Stimulated activated CD8-positive, alpha-beta memory T cell treated with anti-CD3 and anti-CD28 coated beads, Interleukin-7, amount 100 ng/mL, for 4 hours (primary cell): ENCODE measurements around the gene SMARCD1.
A peak's percentile ranks its signal among the peaks of the same experiment; 100 is the strongest.
"Not testable (repeated sequence)": the region's sequence is repeated elsewhere in the genome, so short reads cannot be mapped to it uniquely, and the experiment has no call there.

ENCODE experiments used
- DNase-seq, 2 donors: peaks; one replicate each; pipeline ENCODE4 v3.0.0-alpha.2; 2020; ENCODE audit warnings: low read depth in 2 of 2

SMARCD1 gene

GRCh38 chr12:50077099-50077498 lies 8.0 kb upstream of the SMARCD1 start:
- no peak for DNase-seq

GRCh38 chr12:50078281-50078680 lies 6.9 kb upstream of the SMARCD1 start:
- DNase-seq = no peak

GRCh38 chr12:50079771-50080170 lies 5.4 kb upstream of the SMARCD1 start:
- DNase-seq = no peak

GRCh38 chr12:50081096-50081808 lies 3.9 kb upstream of the SMARCD1 start:
- DNase-seq = no peak

GRCh38 chr12:50082644-50083043 lies 2.5 kb upstream of the SMARCD1 start:
- no peak for DNase-seq

- DNase-seq = no peak
These were observed 1.8 kb upstream of the SMARCD1 start for GRCh38 chr12:50083301-50083700.

- not testable (repeated sequence) for DNase-seq
These were observed 750 bp upstream of the SMARCD1 start for GRCh38 chr12:50084409-50084774.

GRCh38 chr12:50085615-50086072 lies 502 bp downstream of the SMARCD1 start:
- no peak for DNase-seq

DNA sequence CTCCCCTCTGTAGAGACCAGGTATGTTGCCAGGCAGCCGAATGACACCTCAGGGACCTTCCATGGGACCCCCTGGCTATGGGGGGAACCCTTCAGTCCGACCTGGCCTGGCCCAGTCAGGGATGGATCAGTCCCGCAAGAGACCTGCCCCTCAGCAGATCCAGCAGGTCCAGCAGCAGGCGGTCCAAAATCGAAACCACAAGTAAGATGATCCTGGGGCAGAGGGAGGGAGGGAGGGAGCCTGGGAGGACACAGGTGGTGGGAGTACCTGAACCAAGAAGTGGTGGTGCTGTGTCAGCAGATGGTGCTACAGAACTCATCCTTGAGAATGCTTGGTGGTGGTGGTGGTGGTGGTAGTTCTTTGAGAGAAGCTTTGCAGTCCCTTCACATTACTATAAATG lies 1.0 kb downstream of the SMARCD1 start:
- no peak for DNase-seq

DNA sequence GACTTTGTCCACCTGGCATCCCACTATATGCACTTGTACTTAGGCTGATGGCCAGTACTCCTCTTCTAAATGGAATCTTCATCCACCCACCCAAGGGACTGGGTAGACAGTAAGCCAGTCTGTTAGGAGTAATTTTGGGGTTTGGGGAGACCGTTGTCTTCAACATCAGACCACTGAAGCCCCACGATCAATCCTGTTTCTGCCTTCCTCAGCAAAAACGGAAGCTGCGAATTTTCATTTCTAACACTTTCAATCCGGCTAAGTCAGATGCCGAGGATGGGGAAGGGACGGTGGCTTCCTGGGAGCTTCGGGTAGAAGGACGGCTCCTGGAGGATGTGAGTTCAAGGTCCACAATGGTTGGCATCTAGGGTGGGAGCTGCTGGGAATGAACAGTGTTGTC lies 2.0 kb downstream of the SMARCD1 start:
- DNase-seq = no peak

DNA sequence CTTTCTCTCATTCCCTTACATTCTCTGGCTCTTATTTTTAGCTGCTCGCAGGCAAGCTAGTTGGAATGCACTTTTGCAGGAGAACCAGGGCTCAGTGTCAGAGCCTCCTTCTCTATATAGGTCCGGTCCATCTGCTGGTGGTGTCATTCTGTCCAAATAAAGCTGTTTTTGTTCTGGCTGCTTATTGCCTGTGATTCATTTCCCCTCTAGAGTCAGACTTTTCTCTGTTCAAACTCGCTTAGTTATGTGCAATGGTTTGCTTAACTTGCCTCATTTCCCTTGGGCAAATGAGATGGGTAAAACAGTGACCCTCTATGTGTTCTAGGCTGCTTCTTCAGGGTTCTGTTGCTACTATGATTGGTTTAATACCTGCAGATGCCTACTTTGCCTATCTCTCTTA lies 2.9 kb downstream of the SMARCD1 start:
- DNase-seq = no peak

DNA sequence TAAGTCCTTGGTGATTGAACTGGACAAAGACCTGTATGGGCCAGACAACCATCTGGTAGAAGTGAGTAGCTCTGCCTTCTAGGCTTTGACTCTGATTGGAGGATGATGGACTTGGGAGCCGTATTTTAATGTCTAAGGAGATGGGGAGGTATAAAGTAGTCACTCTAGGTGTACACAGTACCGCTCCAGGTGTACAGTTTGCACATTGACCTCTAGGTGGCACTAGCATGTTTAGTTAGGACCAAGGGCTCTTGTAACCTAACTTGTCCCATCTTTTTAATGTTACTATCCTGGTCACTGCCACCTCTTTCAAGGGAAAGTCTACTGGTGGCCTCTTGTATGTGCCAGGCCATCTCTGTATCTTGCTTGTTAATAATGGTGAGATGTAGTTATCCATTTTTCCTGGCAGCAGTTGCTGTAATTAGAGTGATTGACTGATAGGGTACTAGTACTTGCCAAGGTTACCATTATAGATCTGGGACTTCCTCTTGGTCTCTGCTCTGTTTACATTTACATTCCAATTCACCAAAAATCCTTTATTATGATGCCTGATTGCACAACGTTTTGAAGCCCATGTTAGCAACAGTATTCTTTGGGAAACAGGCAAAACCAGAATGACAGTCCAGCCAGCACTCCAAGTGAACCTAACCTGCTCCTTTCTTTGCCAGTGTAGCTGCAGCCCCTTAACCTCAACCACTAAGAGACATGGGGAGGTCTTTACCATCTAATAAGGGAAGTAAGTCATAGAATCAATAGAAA lies 3.6 kb downstream of the SMARCD1 start:
- DNase-seq = peak; percentile 20 to 39

GRCh38 chr12:50089730-50090129 lies 4.6 kb downstream of the SMARCD1 start:
- no peak for DNase-seq

DNA sequence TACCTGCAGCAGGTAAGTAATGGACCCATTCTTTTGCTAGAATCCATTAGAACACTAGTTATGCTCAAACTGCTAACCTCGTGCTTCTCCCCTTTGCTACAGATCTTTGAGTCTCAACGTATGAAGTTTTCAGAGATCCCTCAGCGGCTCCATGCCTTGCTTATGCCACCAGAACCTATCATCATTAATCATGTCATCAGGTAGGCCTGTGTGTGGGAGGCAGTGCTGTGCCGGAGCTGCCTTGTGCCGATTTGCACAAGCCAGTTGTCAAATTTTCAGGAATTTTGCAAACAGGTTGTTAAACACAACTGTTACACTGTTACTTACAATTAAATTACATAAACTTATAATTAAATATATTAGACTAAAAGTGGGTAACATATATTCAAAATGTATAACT lies 5.2 kb downstream of the SMARCD1 start:
- no peak for DNase-seq

- DNase-seq = no peak
These were observed 12.8 kb downstream of the SMARCD1 start for GRCh38 chr12:50097952-50098351.

DNA sequence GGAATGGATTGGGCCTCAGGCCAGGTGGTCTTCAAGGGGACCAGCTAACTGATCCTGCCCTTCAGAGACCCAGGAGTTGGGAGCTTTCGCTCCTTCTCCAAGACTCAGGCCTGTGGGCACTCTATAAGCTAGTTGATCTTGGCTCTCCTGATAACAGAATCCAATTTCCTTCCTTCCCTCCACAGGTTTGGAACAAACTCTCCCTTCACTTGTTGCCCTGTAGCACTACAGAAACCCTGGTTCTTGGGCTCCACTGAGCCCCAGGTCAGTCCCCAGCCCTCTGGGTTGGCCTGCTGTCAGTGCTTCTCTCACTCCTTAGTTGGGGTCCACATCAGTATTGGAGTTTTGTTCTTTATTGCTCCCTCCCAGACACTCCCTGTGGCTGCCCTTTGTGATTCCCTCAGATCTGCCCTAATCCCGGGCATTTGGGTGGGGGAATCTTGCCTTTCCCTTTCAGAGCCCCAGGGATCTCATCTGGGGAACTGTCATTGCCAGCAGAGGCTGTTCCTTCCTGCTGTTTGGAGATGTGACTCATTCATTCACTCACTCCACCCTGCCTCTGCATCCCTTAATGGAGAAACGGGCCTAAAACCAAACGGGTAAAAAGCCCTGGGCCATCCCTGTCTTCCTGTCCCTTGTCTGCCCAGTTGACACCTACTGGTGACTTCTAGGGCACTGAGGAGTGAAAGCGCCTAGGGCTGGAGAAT lies 14.3 kb downstream of the SMARCD1 start:
- no peak for DNase-seq

DNA sequence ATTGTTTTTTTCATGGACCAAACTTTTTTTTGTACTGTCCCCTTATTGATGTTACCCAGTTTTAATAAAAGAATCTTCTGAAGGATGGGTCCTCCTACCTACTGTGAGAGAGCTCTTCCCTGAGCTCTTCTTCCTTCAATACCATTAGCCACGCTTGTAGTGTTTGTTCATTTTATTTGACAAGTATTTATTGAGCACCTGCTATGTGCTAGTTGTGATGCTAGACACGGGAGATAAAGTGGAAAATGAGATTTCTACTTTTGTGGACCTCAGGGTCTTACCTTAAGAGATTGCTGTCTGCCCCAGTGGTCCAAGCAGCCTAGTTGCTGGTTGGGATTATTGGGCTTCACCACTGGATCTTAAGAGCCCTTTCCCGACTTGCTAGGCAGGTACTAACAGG lies 15.4 kb downstream of the SMARCD1 start:
- DNase-seq = no peak

GRCh38 chr12:50101663-50102062 lies 16.5 kb downstream of the SMARCD1 start:
- no peak for DNase-seq

DNA sequence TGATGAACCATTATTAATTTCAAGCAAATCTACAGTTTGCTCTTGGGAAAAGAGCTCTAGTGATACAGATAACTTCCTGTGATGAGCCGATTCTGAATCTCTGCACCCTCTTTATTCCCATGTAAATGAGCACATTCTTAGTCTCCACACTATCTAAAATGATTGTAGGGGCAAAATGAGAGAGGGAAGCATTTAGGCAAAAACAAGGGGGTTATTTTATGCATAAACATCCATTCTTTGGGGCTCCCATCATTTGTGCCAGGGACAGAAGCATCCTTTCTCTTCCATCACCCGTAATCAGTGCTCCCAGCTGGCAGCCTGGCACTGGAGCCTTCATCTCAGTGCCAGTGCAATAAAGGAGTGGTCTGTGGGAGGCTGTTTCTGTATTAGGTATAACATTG lies 17.0 kb downstream of the SMARCD1 start:
- DNase-seq = no peak

DNA sequence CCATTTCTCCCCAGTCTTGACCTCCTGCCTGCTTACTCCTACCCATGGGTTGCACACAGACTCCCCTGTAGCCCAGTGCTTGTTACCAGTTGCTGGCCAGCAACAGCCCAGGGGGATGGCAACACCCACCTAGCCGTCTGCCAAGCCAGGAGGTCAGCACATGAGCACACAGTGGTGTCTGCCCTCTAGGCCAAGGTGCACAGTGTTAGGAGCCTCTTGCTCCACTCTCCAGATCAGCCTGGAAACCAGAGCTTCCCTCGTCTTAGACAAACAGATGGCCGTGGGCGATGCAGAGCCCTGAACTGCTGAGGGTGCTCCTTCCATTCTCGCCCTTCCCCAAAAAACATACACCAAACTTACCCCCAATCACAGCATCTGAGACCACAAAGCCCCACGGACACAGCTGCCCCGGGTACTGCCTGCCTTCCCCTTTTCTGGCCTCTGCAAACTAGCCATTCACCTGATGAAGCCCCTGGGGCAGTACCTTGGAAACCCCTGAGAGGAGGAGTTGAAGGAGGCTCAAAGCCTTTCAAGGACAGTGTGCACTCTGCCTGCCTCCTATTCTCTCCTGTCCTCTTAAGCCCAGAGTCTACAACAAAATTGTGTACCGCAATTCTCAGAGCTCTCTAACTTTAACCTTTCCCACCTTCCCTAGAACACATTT lies 17.6 kb downstream of the SMARCD1 start:
- DNase-seq = no peak

DNA sequence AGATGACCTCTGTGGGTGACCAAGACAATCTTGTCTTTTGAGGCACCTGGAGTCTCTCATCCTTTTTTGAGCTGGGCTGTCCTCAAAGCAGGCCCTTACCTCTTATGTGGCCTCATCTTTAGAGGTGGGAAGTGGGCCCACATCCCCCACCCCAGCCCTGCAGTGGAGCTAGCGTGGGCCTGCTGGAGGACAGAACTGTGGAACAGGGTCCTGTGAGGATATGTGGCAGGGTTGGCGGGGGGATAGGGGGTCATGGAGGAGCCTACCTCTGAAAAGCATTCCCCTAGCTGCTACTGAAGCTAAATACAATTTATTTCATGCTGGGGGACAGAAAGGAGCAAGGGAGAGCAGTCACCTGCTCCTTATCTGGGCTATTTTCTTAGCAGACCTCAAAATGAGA lies 18.2 kb downstream of the SMARCD1 start:
- DNase-seq = no peak

DNA sequence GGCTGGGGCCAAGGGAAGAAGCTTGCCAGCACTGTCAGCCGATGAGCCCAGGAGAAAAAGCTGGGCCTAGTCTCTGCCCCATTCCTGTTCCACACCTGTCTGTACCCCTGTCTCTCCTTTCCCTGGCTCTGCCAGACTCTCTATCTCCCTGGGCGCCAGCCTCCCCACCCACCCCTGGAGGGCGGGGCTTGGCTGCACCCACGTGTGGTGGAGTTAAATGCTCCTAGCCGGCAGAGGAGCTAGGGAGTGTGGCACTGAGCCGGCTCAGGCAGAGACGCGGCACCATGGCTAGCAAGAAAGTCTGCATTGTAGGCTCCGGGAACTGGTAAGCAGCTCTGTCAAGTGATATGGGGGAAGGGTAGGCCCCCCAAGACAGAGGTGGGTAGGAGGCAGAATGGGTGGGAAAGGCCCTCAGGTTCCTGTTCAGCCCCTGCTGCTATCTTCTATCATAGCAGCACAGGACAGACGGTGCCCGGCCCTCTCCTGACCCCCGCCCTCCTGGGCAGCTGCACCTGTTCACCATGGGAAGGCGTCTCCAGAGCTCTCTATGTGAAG lies 18.7 kb downstream of the SMARCD1 start, which contains the start of gene GPD1:
Gene GPD1, plus strand, starts transcription at position 242 of the 555 bp plus-strand sequence. Its CDS starts 43 bp downstream, at position 285.
- no peak for DNase-seq
